SU-DHL-6 (cell line): ENCODE results near the gene OR6J1.

Experiments used
- EZH2phosphoT487 ChIP-seq: fragments of 200-600 bp; sonication (generic), shearing (Covaris generic); conservative IDR thresholded peaks from 2 replicates; pipeline ENCODE4 v1.6.1; 2018; ENCODE audit warnings: mild to moderate bottlenecking, antibody characterized with exemption, low read length, moderate library complexity, mixed read lengths
- TF ChIP-seq, protein P1 (sequence below): fragments of 200-600 bp; sonication (generic); IDR thresholded peaks from one replicate; pipeline ENCODE4 v1.5.1; 2017; ENCODE audit warnings: antibody characterized with exemption, mild to moderate bottlenecking, low read length, moderate library complexity; ENCODE audit not compliant: insufficient read depth, poor library complexity, severe bottlenecking

DNA sequence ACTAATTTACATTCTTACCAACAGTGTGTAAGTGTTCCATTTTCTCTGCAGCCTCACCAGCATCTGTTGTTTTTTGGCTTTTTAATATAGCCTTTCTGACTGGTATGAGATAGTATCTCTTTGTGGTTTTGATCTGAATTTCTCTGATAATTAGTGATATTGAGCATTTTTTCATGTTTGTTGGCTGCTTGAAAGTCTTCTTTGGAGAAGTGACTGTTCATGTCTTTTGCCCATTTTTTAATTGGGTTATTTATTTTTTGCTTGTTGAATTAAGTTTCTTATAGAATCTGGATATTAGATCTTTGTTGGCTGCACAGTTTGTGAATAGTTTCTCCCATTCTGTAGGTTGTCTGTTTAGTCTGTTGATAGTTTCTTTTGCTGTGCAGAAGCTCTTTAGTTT is 48.0 kb upstream of the OR6J1 start:
- TF ChIP-seq, protein P1, sequence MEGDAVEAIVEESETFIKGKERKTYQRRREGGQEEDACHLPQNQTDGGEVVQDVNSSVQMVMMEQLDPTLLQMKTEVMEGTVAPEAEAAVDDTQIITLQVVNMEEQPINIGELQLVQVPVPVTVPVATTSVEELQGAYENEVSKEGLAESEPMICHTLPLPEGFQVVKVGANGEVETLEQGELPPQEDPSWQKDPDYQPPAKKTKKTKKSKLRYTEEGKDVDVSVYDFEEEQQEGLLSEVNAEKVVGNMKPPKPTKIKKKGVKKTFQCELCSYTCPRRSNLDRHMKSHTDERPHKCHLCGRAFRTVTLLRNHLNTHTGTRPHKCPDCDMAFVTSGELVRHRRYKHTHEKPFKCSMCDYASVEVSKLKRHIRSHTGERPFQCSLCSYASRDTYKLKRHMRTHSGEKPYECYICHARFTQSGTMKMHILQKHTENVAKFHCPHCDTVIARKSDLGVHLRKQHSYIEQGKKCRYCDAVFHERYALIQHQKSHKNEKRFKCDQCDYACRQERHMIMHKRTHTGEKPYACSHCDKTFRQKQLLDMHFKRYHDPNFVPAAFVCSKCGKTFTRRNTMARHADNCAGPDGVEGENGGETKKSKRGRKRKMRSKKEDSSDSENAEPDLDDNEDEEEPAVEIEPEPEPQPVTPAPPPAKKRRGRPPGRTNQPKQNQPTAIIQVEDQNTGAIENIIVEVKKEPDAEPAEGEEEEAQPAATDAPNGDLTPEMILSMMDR = no peak
- no peak for TF ChIP-seq EZH2phosphoT487
